PC-9 (cell line): Measurements from ENCODE around the gene C9orf85. TPM values are rescaled to one million over a fixed set of nuclear protein-coding genes. Genes with fewer than 3 reads are reported as not detected.

Experiments used
- BruUV-seq: library from RNA; stranded (reverse); fragments of 400-500 nt; replicated peaks from 2 replicates; lab custom pipeline; 2021; lab: Mats Ljungman, UMichigan
- CTCF ChIA-PET: fragments of 300-600 bp; sonication (Branson Sonifier 250); formaldehyde crosslinking; loops from one replicate; lab custom pipeline; 2022; ENCODE audit warnings: antibody characterized with exemption; lab: Charles Lee
- POLR2A ChIA-PET: fragments of 300-600 bp; sonication (Branson Sonifier 250); formaldehyde crosslinking; loops from one replicate; lab custom pipeline; 2022; ENCODE audit warnings: antibody characterized with exemption; ENCODE audit not compliant: unreplicated experiment; lab: Charles Lee
- DNase-seq, 2 experiments: peaks; one replicate each; pipeline versions ENCODE4 v3.0.0 to v3.0.0-alpha.2; 2015 to 2022; ENCODE audit warnings: mixed read lengths in 1 of 2
- H2AFZ ChIP-seq: fragments of 200-600 bp; sonication (generic); 2 replicates; pipeline ENCODE4 v1.8.1; 2017; ENCODE audit warnings: antibody characterized with exemption
- H3F3A ChIP-seq: fragments of 200-600 bp; sonication (generic); 2 replicates; pipeline ENCODE4 v1.8.1; 2017; ENCODE audit warnings: antibody characterized with exemption, mild to moderate bottlenecking, low read depth; ENCODE audit not compliant: insufficient read depth
- H3K27ac ChIP-seq: fragments of 200-600 bp; sonication (generic); 2 replicates; pipeline ENCODE4 v1.6.1; 2016; ENCODE audit warnings: mixed run types
- H3K27me3 ChIP-seq: fragments of 200-600 bp; sonication (generic); 2 replicates; pipeline ENCODE4 v1.6.1; 2016; ENCODE audit warnings: low read depth, mixed run types; ENCODE audit not compliant: insufficient read depth
- H3K36me3 ChIP-seq: fragments of 200-600 bp; sonication (generic); 2 replicates; pipeline ENCODE4 v1.6.1; 2016; ENCODE audit warnings: low read depth, mixed run types
- H3K4me1 ChIP-seq: fragments of 200-600 bp; sonication (generic); replicated peaks from 2 replicates; pipeline ENCODE4 v1.6.1; 2016; ENCODE audit warnings: mixed run types; ENCODE audit not compliant: insufficient read depth
- H3K4me2 ChIP-seq: fragments of 200-600 bp; sonication (generic); 2 replicates; pipeline ENCODE4 v1.6.1; 2017; ENCODE audit warnings: mixed run types
- H3K4me3 ChIP-seq: fragments of 200-600 bp; sonication (generic); 2 replicates; pipeline ENCODE4 v1.6.1; 2016; ENCODE audit warnings: mixed run types
- H3K79me2 ChIP-seq: fragments of 200-600 bp; sonication (generic); 2 replicates; pipeline ENCODE4 v1.6.1; 2017; ENCODE audit warnings: low read depth, mixed run types
- H3K9me2 ChIP-seq: fragments of 200-600 bp; sonication (generic); 2 replicates; pipeline ENCODE4 v1.8.1; 2017; ENCODE audit warnings: mild to moderate bottlenecking; ENCODE audit not compliant: insufficient read depth
- H3K9me3 ChIP-seq: fragments of 200-600 bp; sonication (generic); 2 replicates; pipeline ENCODE4 v1.8.1; 2016; ENCODE audit warnings: low read depth; ENCODE audit not compliant: insufficient read depth
- H4K20me1 ChIP-seq: fragments of 200-600 bp; sonication (generic); 2 replicates; pipeline ENCODE4 v1.8.1; 2017; ENCODE audit not compliant: insufficient read depth
- CTCF ChIP-seq: fragments of 200-600 bp; sonication (generic); conservative IDR thresholded peaks from 2 replicates; pipeline ENCODE4 v1.6.1; 2017; ENCODE audit warnings: mixed run types, antibody characterized with exemption, mild to moderate bottlenecking, moderate library complexity
- EZH2 ChIP-seq: fragments of 200-600 bp; sonication (generic); IDR thresholded peaks from 2 replicates; pipeline ENCODE4 v1.8.0; 2017; ENCODE audit warnings: antibody characterized with exemption, low read depth
- intact Hi-C: fragments of 100-400 bp; cut with micrococcal nuclease; formaldehyde crosslinking; loops from one replicate; pipeline ENCODE4 v1.10.0; 2022; ENCODE audit not compliant: unreplicated experiment
- total RNA-seq: library from RNA; stranded (reverse); gene quantifications from 2 replicates; pipeline ENCODE4 v1.2.3, GENCODE V29; 2021

C9orf85 gene
- total RNA-seq, 1 experiment from 2014 or later = 19.0 TPM

- Histone ChIP-seq H3K27me3 (no peaks in the 10 kb centered on the region), H4K20me1 (peaks cover 3% of the 10 kb centered on the region; the same call in 1 of the 2 replicates), H3K9me2 (peaks cover 4% of the 10 kb centered on the region; the same call in 1 of the 2 replicates), H3K4me3 (no peak overlapping the region), H3K9me3 (no peaks in the 10 kb centered on the region), H2AFZ (no peak overlapping the region), H3K4me1 (no peaks in the 10 kb centered on the region), H3K79me2 (peaks cover 28% of the 10 kb centered on the region), H3K27ac (no peak overlapping the region), H3K36me3 (no peaks in the 10 kb centered on the region), H3F3A (no peaks in the 10 kb centered on the region), H3K4me2 (no peak overlapping the region)
- intact Hi-C loops = no loop called here
- CTCF ChIA-PET = interaction anchor here (0.6 kb wide), 1 partner anchor 1486 kb away, joined by 6 read pairs; no protein-coding TSS in a partner anchor
- DNase-seq = no peak
- BruUV-seq = no TSS peak
- POLR2A ChIA-PET = no interaction called here
- TF ChIP-seq EZH2 = no peak
- TF ChIP-seq CTCF = no peak
Measured at GRCh38 chr9:71936066-71936465, 24.6 kb downstream of the C9orf85 start.

DNA sequence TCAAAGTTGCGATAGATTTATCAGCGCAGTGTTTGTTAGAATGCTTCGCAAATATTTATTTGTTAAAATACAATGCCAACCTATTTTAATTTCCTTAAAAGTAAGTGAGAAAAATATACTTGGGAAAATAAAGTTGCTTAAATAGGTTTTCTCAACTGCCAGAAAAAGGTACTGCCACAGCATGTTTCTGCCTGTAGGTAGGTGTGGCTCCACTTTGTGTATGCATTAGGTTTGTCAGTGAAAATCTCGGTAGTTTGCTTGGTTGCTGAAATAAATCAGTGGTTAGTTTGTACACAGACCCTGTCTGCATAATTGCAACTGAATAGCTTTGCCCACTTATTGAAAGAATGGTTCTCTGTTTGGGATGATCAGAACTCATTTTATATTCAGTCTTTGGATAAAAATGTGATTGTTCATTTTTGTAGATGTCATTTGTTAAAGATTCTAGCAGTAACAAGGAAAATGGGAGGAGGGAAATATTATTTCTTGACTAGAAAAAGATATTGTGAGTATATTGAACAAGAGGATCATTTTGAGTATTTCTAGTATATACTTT, 25.7 kb downstream of the C9orf85 start:
- intact Hi-C loops = no loop called here
- Histone ChIP-seq H3K27ac (no peak overlapping the region), H4K20me1 (peaks cover 3% of the 10 kb centered on the region; the same call in 1 of the 2 replicates), H2AFZ (no peak overlapping the region), H3K9me2 (peaks cover 4% of the 10 kb centered on the region; the same call in 1 of the 2 replicates), H3K27me3 (no peaks in the 10 kb centered on the region), H3K79me2 (peaks cover 28% of the 10 kb centered on the region), H3K4me2 (no peak overlapping the region), H3F3A (no peaks in the 10 kb centered on the region), H3K4me3 (no peak overlapping the region), H3K4me1 (no peaks in the 10 kb centered on the region), H3K36me3 (no peaks in the 10 kb centered on the region), H3K9me3 (no peaks in the 10 kb centered on the region)
- no peak for DNase-seq
- CTCF ChIA-PET = no interaction called here
- POLR2A ChIA-PET = no interaction called here
- no peak for TF ChIP-seq EZH2
- no peak for TF ChIP-seq CTCF
- BruUV-seq = no TSS peak

- no peak for TF ChIP-seq CTCF
- no peak for TF ChIP-seq EZH2
- Histone ChIP-seq H3K36me3 (no peaks in the 10 kb centered on the region), H3K27ac (no peak overlapping the region), H3K27me3 (no peaks in the 10 kb centered on the region), H4K20me1 (peaks cover 3% of the 10 kb centered on the region; the same call in 1 of the 2 replicates), H3K9me2 (peaks cover 4% of the 10 kb centered on the region; the same call in 1 of the 2 replicates), H3K4me3 (no peak overlapping the region), H3K9me3 (no peaks in the 10 kb centered on the region), H3K4me1 (no peaks in the 10 kb centered on the region), H3K4me2 (no peak overlapping the region), H3K79me2 (peaks cover 33% of the 10 kb centered on the region), H2AFZ (no peak overlapping the region), H3F3A (no peaks in the 10 kb centered on the region)
- POLR2A ChIA-PET = no interaction called here
- BruUV-seq = no TSS peak
- intact Hi-C loops = no loop called here
- CTCF ChIA-PET = no interaction called here
- no peak for DNase-seq
Measured at GRCh38 chr9:71937898-71938297, 26.5 kb downstream of the C9orf85 start.
